NCI-H1417 (cell line): ENCODE measurements around the gene MED27.
"Not testable (repeated sequence)": the region's sequence is repeated elsewhere in the genome, so short reads cannot be mapped to it uniquely, and the experiment has no call there.

Source experiments
- DNase-seq, 3 experiments: peaks; one replicate each; lab custom pipeline; 2025; lab: John Stamatoyannopoulos, UW

Gene MED27

GRCh38 chr9:131923132-131923671 lies 156.5 kb downstream of the MED27 start:
- no peak for DNase-seq

GRCh38 chr9:131921635-131922034 lies 158.0 kb downstream of the MED27 start:
- DNase-seq: not testable (repeated sequence)

- no peak for DNase-seq
Observed at GRCh38 chr9:131919216-131919615, 160.5 kb downstream of the MED27 start.

GRCh38 chr9:131918481-131918880 lies 161.2 kb downstream of the MED27 start:
- peak in 2 of 3 experiments; percentile 19 to 35 for DNase-seq

- no peak for DNase-seq
Observed at GRCh38 chr9:131917009-131917408, 162.7 kb downstream of the MED27 start.

- DNase-seq: no peak
Observed at GRCh38 chr9:131915181-131915580, 164.5 kb downstream of the MED27 start.

- DNase-seq: no peak
Observed at GRCh38 chr9:131912671-131913070, 167.0 kb downstream of the MED27 start.

GRCh38 chr9:131912069-131912468 lies 167.6 kb downstream of the MED27 start:
- no peak for DNase-seq

- peak in 1 of 3 experiments; percentile 49 for DNase-seq
Observed at GRCh38 chr9:131910572-131910971, 169.1 kb downstream of the MED27 start.

- no peak for DNase-seq
Observed at GRCh38 chr9:131905144-131905543, 174.5 kb downstream of the MED27 start.

- DNase-seq: peak in 1 of 3 experiments; percentile 39
Observed at GRCh38 chr9:131899296-131900228, 180.1 kb downstream of the MED27 start.

- no peak for DNase-seq
Observed at GRCh38 chr9:131892902-131893500, 186.7 kb downstream of the MED27 start.

- peak in 2 of 3 experiments; percentile 35 to 45 for DNase-seq
Observed at GRCh38 chr9:131892162-131892707, 187.4 kb downstream of the MED27 start.

- DNase-seq: no peak
Observed at GRCh38 chr9:131891598-131891997, 188.1 kb downstream of the MED27 start.

GRCh38 chr9:131889437-131890251 lies 190.0 kb downstream of the MED27 start:
- peak in 1 of 3 experiments; percentile 50 for DNase-seq

- DNase-seq: no peak
Observed at GRCh38 chr9:131888923-131889322, 190.7 kb downstream of the MED27 start.

GRCh38 chr9:131887680-131888079 lies 192.0 kb downstream of the MED27 start:
- peak in 1 of 3 experiments; percentile 32 for DNase-seq

GRCh38 chr9:131886826-131887225 lies 192.8 kb downstream of the MED27 start:
- no peak for DNase-seq

GRCh38 chr9:131885144-131885609 lies 194.5 kb downstream of the MED27 start:
- peak in 2 of 3 experiments; percentile 8 to 53 for DNase-seq

GRCh38 chr9:131884222-131884621 lies 195.4 kb downstream of the MED27 start:
- no peak for DNase-seq

- DNase-seq: no peak
Observed at GRCh38 chr9:131880833-131881583, 198.7 kb downstream of the MED27 start.
